ENCODE results near the gene B3GALNT2.

Gene B3GALNT2

DNA sequence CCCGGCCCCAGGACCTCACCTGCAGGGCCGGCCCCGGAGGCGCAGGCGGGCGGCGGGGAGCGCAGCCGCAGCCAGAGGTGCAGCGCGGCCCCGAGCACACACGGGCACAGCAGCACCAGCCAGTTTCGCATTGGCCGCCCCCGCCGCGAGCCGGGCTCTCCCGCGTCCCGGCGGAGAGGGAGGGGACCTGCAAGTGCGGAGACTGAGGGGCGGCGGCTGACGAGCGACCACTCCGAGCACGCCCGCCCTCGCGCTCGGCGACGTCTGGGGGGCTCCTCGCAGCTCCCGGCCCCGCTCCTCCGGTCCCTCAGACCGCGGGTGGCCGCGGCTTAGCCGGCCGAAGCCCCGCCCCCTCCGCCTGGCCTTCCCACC is at the start of gene B3GALNT2:
TSS of gene B3GALNT2 (minus strand) at position 331 of the 372 bp plus-strand sequence. CDS start at position 131, 200 bp downstream.
- CTCF ChIA-PET: interaction anchor here (0.6 to 3.3 kb wide), 27 partner anchors 10 to 1027 kb away, joined by 3 to 22 read pairs (median 4); no protein-coding TSS in a partner anchor
- TF ChIP-seq ZNF610 (tag by site-specific recombination; IDR thresholded peaks at IDR 0.05; ENCODE audit: borderline replicate concordance) (peak; percentile 49), ZNF561 (tag by site-specific recombination; IDR thresholded peaks at IDR 0.05; ENCODE audit: borderline replicate concordance) (peak; percentile 97), ZNF768 (tag by site-specific recombination; IDR thresholded peaks at IDR 0.05) (peak; percentile 8; the same call in 1 of the 2 replicates), SCRT1 (tag by site-specific recombination; IDR thresholded peaks at IDR 0.05; ENCODE audit: borderline replicate concordance) (no peak), ZNF211 (tag by site-specific recombination; IDR thresholded peaks at IDR 0.05; ENCODE audit: low read depth) (no peak), ZNF184 (tag by site-specific recombination; IDR thresholded peaks at IDR 0.05) (peak; percentile 76), ZSCAN30 (tag by site-specific recombination; IDR thresholded peaks at IDR 0.05) (peak; percentile 98; the same call in 1 of the 2 replicates), MYNN (tag by site-specific recombination; IDR thresholded peaks at IDR 0.05; ENCODE audit: borderline replicate concordance) (peak; percentile 27; the same call in 1 of the 2 replicates), ZNF785 (tag by site-specific recombination; IDR thresholded peaks at IDR 0.05) (0 out of 2 replicates have a peak, but pooled peaks have one; percentile 46), ZNF596 (tag by site-specific recombination; IDR thresholded peaks at IDR 0.05) (peak; percentile 77), ZBTB48 (tag by site-specific recombination; IDR thresholded peaks at IDR 0.05) (peak; percentile 99), ZSCAN16 (tag by site-specific recombination; IDR thresholded peaks at IDR 0.05) (0 out of 2 replicates have a peak, but pooled peaks have one; percentile 53), ZNF223 (tag by site-specific recombination; IDR thresholded peaks at IDR 0.05) (no peak), HOXC10 (CRISPR knock-in tag; IDR thresholded peaks at IDR 0.05) (peak; percentile 79; the same call in 1 of the 2 replicates), ZNF10 (tag by site-specific recombination; IDR thresholded peaks at IDR 0.05) (peak; percentile 53; the same call in 1 of the 2 replicates), ZNF544 (tag by site-specific recombination; IDR thresholded peaks at IDR 0.05) (no peak), MZF1 (tag by site-specific recombination; IDR thresholded peaks at IDR 0.05; ENCODE audit: borderline replicate concordance) (no peak; the same call in 1 of the 2 replicates), KLF1 (tag by site-specific recombination; IDR thresholded peaks at IDR 0.05) (peak; percentile 84), RBAK (tag by site-specific recombination; IDR thresholded peaks at IDR 0.05) (no peak), ZNF157 (tag by site-specific recombination; IDR thresholded peaks at IDR 0.05) (no peak; the same call in 1 of the 2 replicates), ZNF132 (tag by site-specific recombination; IDR thresholded peaks at IDR 0.05; ENCODE audit: borderline replicate concordance) (no peak), OSR2 (tag by site-specific recombination; IDR thresholded peaks at IDR 0.05) (no peak; the same call in 1 of the 2 replicates), ZNF660 (tag by site-specific recombination; IDR thresholded peaks at IDR 0.05) (peak; percentile 83), ZNF677 (tag by site-specific recombination; IDR thresholded peaks at IDR 0.05) (peak; percentile 74), KLF10 (tag by site-specific recombination; IDR thresholded peaks at IDR 0.05) (peak; percentile 80)
- TF ChIP-seq, protein P1, sequence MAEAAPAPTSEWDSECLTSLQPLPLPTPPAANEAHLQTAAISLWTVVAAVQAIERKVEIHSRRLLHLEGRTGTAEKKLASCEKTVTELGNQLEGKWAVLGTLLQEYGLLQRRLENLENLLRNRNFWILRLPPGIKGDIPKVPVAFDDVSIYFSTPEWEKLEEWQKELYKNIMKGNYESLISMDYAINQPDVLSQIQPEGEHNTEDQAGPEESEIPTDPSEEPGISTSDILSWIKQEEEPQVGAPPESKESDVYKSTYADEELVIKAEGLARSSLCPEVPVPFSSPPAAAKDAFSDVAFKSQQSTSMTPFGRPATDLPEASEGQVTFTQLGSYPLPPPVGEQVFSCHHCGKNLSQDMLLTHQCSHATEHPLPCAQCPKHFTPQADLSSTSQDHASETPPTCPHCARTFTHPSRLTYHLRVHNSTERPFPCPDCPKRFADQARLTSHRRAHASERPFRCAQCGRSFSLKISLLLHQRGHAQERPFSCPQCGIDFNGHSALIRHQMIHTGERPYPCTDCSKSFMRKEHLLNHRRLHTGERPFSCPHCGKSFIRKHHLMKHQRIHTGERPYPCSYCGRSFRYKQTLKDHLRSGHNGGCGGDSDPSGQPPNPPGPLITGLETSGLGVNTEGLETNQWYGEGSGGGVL (tag by site-specific recombination; IDR thresholded peaks at IDR 0.05): peak; percentile 41; the same call in 1 of the 2 replicates
- TF ChIP-seq, protein P2, sequence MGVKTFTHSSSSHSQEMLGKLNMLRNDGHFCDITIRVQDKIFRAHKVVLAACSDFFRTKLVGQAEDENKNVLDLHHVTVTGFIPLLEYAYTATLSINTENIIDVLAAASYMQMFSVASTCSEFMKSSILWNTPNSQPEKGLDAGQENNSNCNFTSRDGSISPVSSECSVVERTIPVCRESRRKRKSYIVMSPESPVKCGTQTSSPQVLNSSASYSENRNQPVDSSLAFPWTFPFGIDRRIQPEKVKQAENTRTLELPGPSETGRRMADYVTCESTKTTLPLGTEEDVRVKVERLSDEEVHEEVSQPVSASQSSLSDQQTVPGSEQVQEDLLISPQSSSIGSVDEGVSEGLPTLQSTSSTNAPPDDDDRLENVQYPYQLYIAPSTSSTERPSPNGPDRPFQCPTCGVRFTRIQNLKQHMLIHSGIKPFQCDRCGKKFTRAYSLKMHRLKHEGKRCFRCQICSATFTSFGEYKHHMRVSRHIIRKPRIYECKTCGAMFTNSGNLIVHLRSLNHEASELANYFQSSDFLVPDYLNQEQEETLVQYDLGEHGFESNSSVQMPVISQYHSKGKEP (tag by site-specific recombination; IDR thresholded peaks at IDR 0.05): peak; percentile 73
- TF ChIP-seq, protein P3, sequence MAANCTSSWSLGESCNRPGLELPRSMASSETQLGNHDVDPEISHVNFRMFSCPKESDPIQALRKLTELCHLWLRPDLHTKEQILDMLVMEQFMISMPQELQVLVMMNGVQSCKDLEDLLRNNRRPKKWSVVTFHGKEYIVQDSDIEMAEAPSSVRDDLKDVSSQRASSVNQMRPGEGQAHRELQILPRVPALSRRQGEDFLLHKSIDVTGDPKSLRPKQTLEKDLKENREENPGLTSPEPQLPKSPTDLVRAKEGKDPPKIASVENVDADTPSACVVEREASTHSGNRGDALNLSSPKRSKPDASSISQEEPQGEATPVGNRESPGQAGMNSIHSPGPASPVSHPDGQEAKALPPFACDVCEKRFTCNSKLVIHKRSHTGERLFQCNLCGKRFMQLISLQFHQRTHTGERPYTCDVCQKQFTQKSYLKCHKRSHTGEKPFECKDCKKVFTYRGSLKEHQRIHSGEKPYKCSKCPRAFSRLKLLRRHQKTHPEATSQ (tag by site-specific recombination; IDR thresholded peaks at IDR 0.05): peak; percentile 65; the same call in 1 of the 2 replicates
- TF ChIP-seq, protein P4, sequence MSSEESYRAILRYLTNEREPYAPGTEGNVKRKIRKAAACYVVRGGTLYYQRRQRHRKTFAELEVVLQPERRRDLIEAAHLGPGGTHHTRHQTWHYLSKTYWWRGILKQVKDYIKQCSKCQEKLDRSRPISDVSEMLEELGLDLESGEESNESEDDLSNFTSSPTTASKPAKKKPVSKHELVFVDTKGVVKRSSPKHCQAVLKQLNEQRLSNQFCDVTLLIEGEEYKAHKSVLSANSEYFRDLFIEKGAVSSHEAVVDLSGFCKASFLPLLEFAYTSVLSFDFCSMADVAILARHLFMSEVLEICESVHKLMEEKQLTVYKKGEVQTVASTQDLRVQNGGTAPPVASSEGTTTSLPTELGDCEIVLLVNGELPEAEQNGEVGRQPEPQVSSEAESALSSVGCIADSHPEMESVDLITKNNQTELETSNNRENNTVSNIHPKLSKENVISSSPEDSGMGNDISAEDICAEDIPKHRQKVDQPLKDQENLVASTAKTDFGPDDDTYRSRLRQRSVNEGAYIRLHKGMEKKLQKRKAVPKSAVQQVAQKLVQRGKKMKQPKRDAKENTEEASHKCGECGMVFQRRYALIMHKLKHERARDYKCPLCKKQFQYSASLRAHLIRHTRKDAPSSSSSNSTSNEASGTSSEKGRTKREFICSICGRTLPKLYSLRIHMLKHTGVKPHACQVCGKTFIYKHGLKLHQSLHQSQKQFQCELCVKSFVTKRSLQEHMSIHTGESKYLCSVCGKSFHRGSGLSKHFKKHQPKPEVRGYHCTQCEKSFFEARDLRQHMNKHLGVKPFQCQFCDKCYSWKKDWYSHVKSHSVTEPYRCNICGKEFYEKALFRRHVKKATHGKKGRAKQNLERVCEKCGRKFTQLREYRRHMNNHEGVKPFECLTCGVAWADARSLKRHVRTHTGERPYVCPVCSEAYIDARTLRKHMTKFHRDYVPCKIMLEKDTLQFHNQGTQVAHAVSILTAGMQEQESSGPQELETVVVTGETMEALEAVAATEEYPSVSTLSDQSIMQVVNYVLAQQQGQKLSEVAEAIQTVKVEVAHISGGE (tag by site-specific recombination; conservative IDR thresholded peaks at IDR 0.05; ENCODE audit: low read depth): 0 out of 2 replicates have a peak, but pooled peaks have one; percentile 1

More for the DNA sequence above, at the start of gene B3GALNT2:
- POLR2A ChIA-PET: interaction anchor here (0.5 to 3.2 kb wide), 52 partner anchors 8 to 1131 kb away, joined by 3 to 21 read pairs (median 4); partner anchors contain the start of genes ARID4B, COA6, GGPS1 and LYST
- peaks cover 8% of the 10 kb centered on the region for H3K4me1 ChIP-seq (ENCODE audit: control insufficient read depth, insufficient read depth, low read length)
- peak within 1 kb of the TSS; percentile 94 for H3K4me3 ChIP-seq (ENCODE audit: low read depth, low read length)
- peak within 1 kb of the TSS; percentile 94 for H3K27ac ChIP-seq (ENCODE audit: extremely low read depth, low read depth, low read length)
- H3K36me3 ChIP-seq (ENCODE audit: control insufficient read depth in 2 of 2, insufficient read depth in 1 of 2, low read length in 2 of 2): no peaks in the 10 kb centered on the region; a peak in 1 of 3 replicates
- H3K9me3 ChIP-seq (ENCODE audit: control insufficient read depth, insufficient read depth, low read depth, low read length): no peaks in the 10 kb centered on the region
